ENCODE data around the gene UBE2O.
"Not testable (repeated sequence)": the region's sequence is repeated elsewhere in the genome, so short reads cannot be mapped to it uniquely, and the experiment has no call there.

UBE2O gene

GRCh38 chr17:76370261-76370993 lies 82.5 kb downstream of the UBE2O start:
- DNase-seq (ENCODE audit: low read depth) = peak; percentile 65

DNA sequence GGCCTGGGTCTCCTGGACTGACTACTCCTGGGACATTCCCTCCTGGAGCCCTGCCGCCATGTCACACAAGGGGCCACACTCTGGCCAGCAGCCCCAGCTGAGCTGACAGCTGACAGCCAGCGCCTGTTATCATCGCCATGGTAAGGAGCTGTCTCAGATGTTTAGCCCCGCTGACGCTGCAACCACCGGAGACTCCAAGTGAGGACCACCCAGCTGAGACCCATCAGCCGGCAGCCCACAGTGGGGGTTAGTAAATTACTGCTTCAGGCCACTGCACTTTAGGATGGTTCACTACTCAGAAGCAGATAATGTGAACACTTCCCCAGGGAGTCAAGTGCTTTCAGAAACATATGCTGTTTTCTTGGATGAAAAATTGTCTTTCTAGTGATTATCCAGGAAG lies 83.1 kb downstream of the UBE2O start:
- DNase-seq (ENCODE audit: low read depth) = no peak

- no peak for DNase-seq (ENCODE audit: low read depth)
Observed at GRCh38 chr17:76369379-76369778, 83.6 kb downstream of the UBE2O start.

GRCh38 chr17:76368545-76368944 lies 84.4 kb downstream of the UBE2O start:
- no peak for DNase-seq (ENCODE audit: low read depth)

DNA sequence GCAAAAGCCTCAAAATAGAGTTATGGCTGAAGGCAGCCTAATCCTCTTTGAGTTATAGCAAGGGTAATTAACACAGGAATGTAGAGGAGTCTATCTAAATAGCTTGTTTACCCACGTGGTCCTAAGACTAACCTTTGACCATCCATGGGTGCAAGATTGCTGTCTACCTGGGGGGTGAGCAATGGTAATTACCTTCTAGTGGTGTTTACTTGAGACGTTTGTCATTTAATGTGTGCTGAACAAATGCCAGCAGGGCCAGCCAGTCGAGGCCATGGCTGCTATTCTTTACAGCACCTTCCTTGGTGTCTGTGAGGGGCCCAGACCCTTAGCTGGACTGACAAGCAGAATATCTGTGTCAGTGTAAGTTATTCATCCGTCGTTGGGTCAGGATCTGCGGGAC lies 85.3 kb downstream of the UBE2O start:
- DNase-seq (ENCODE audit: low read depth) = no peak

- DNase-seq (ENCODE audit: low read depth) = no peak
Observed at GRCh38 chr17:76366247-76366646, 86.7 kb downstream of the UBE2O start.

- no peak for DNase-seq (ENCODE audit: low read depth)
Observed at GRCh38 chr17:76365256-76365903, 87.6 kb downstream of the UBE2O start.

DNA sequence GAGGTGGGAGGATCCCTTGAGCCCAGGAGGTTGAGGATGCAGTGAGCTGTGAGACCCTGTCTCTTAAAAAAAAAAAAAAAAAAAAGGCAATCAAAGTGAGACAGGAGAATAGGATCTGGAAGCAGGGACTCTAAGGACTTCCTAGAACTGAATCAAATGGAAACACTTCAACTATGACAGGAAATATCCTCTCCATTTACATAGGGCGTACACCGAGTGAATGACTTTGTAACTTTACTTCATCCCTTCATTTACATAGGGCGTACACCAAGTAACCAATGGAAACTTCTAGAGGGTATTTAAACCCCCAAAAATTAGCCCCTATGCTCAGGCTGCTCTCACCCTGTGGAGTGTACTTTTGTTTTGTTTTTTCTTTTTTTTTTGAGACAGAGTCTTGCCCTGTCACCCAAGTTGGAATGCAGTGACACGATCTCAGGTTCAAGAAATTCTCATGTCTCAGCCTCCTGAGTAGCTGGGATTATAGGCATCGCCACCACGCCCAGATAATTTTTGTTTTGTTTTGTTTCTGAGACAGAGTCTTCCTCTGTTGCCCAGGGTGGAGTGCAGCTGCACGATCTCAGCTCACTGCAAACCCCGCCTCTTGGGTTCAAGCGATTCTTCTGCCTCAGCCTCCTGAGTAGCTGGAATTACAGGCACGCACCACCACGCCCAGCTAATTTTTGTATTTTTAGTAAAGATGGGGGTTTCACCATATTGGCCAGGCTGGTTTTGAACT lies 89.7 kb downstream of the UBE2O start:
- DNase-seq (ENCODE audit: low read depth) = no peak

- no peak for DNase-seq (ENCODE audit: low read depth)
Observed at GRCh38 chr17:76360461-76360860, 92.5 kb downstream of the UBE2O start.

DNA sequence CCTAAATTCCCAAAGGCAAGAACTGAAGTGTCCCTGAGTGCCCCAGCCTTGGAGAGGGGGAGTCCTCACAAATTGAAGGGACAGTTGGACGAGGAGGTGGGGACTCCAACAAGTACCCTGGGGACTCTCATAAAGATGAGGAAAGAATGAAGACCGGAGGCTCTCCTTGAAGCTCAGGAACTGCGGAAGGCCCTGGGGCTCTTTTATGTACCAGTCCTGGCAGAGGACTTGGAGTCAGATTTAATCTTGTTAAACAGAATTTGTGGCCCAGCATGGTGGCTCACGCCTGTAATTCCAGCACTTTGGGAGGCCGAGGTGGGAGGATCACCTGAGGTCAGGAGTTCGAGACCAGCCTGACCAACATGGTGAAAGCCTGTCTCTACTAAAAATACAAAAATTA lies 93.2 kb downstream of the UBE2O start:
- DNase-seq (ENCODE audit: low read depth) = not testable (repeated sequence)

DNA sequence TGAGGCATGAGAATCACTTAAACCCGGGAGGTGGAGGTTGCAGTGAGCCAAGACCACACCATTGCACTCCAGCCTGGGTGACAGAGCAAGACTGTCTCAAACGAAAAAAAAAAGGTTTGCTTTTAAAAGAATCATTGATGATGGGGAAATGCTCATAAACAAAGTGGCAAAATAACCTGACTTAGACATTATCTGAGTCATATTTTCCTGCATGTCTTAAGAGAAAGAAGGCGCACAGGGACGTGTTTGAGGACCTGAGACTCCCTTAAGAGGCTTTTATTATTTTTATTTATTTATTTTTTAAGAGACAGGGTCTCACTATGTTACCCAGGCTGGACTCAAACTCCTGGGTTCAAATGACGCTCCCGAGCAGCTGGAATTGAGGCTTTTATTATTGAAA lies 93.6 kb downstream of the UBE2O start:
- no peak for DNase-seq (ENCODE audit: low read depth)

GRCh38 chr17:76357597-76358158 lies 95.3 kb downstream of the UBE2O start:
- no peak for DNase-seq (ENCODE audit: low read depth)

GRCh38 chr17:76356803-76357456 lies 96.0 kb downstream of the UBE2O start:
- DNase-seq (ENCODE audit: low read depth) = no peak

- no peak for DNase-seq (ENCODE audit: low read depth)
Observed at GRCh38 chr17:76354747-76355310, 98.1 kb downstream of the UBE2O start.

GRCh38 chr17:76354317-76354729 lies 98.6 kb downstream of the UBE2O start:
- no peak for DNase-seq (ENCODE audit: low read depth)

DNA sequence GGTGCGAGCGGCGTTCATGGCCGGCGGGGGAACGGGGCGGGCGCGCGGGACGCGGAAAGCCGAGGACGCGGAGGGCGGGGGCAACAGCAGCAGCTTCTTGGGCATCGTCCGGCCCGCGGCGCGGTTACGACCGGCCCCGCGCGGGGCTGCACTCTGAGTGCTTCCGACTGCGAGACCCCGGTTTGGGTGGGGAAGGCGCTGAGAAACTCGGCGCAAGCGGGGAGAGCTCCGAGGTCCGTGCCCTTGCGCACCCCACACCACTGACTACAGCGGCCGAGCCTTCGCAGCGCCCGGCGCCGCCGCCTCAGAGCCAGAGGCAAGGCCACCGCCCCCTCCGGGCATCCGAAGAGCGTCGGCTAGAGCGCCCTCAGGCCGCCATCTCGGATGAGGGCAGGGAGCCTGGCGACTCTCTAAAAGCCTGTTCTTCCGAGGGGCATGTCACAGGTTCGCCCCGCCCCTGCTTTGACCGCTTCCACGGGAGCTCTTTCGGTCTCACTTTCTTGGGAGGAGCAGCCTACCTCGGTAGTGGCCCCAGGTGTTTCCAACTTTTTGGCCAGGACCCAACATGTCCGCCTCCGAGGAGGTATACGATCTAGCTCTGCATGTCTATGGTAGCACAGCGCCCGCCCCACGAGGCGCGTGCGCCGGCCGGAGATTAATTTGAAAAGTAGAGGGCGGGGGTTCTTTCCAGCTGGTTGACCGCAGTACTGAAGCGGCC lies 99.2 kb downstream of the UBE2O start, which contains the start of gene PRPSAP1:
TSS of gene PRPSAP1 (minus strand) at position 318 of the 718 bp plus-strand sequence. CDS start at position 105, 213 bp downstream.
- DNase-seq (ENCODE audit: low read depth) = peak; percentile 75

DNA sequence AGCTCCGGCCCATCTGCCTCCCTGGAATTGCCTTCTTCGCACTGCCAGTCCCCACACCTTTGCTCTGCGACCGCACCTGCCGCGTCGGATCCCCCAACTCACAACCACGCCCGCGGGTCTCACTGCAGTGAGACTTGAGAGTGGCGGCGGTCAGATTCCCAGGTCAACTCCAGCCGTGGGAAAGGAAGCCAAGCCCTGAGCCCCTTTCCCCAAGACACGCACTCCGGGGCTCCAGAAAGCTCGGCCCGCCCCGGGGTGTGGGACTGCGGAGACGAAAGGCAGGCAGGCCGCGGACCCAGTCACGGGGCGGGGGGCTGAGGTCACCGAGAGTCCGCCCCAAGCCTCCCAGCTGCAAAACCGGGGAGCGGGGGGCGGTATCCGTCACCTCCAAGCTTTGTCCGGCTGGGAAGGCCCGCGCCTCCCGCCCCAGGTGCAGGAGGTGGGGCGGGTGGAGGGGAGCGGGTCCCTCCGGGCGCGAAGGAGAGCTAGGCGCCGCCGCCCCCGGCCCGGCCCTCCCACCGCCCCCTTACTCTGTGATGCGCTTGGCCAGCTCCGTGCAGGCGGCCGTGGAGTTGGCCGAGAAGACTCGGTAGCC lies 99.9 kb downstream of the UBE2O start:
- DNase-seq (ENCODE audit: low read depth) = no peak

DNA sequence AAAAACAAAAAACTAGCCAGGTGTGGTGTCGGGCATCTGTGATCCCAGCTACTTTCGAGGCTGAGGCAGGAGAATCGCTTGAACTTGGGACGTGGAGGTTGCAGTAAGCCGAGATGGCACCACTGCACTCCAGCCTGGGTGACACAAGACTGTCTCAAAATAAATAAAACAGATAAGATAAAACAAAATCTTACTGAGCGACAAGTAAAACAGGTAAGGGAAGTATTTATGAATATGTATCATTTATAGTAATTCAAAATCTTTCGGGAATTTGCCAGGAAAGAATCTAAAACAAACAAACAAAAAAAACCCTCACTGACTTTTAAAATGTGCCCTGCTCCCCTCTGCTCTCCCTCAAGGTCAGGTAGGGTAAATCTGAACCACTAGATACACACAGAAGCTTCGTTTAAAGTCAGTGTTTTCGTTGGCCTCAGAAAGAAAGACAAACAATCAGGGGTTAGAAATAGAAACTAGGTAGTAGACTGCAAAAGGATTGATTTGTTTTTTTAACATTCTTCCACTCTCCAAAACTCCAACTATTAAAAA lies 101.4 kb downstream of the UBE2O start:
- no peak for DNase-seq (ENCODE audit: low read depth)

DNA sequence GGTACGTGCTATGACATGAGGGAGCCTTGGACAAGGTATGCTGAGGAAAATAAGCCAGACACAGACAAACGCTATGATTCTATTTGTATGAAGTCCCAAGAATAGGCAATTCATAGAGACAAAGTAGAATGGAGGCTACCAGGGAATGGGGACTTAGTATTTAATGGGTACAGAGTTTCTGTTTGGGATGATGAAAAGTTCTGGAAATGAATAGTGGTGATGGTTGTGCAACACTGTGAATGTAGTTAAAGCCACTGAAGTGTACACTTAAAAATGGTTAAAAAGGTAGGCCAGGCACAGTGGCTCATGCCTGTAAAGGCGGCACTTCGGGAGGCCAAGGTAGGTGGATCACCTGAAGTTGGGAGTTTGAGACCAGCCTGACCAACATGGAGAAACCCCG lies 102.5 kb downstream of the UBE2O start:
- no peak for DNase-seq (ENCODE audit: low read depth)

DNA sequence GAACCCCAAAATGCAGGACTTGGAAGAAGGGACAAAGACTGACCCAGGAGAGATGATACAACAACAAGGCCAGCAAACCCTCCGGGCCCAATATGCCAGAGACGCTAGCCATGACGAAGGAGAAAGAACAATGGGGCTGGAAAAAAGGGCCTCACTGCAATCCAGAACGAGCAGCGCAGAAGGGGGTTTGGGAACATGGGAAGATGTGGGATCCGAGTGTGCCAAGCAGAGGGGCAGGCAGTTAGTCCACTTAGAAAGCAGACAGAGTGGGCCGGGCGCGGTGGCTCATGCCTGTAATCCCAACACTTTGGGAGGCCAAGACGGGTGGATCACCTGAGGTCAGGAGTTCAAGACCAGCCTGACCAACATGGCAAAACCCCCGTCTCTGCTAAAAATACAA lies 106.0 kb downstream of the UBE2O start:
- DNase-seq (ENCODE audit: low read depth) = not testable (repeated sequence)

All from fibroblast of the conjunctiva (primary cell).